GM12878 (cell line): Measurements from ENCODE around the gene IL20RB. TPM values are rescaled to one million over a fixed set of nuclear protein-coding genes. Genes with fewer than 3 reads are reported as not detected.

Experiments used
- ATAC-seq: fragments of 200-7000 bp; cut with Tn5 transposase; 3 replicates; pipeline ENCODE4 v1.9.1; 2020; ENCODE audit warnings: mild to moderate bottlenecking, moderate library complexity
- BruUV-seq: library from RNA; stranded (reverse); fragments of 400-500 nt; replicated peaks from 2 replicates; lab custom pipeline; 2021; lab: Mats Ljungman, UMichigan
- CTCF ChIA-PET: fragments of 300-600 bp; sonication (Branson Sonifier 250); formaldehyde crosslinking; extraction: SDS; loops from one replicate; lab custom pipeline; 2021; ENCODE audit warnings: inconsistent platforms; lab: Yijun Ruan, JAX
- POLR2A ChIA-PET: fragments of 350-600 bp; formaldehyde crosslinking; extraction: SDS; loops from one replicate; lab custom pipeline; 2021; ENCODE audit warnings: inconsistent platforms; lab: Charles Lee
- RAD21 ChIA-PET: fragments of 300-600 bp; sonication (Branson Sonifier 250); formaldehyde crosslinking; loops from one replicate; lab custom pipeline; 2023; ENCODE audit warnings: antibody characterized with exemption; ENCODE audit not compliant: unreplicated experiment; lab: Charles Lee
- SMC1A ChIA-PET: fragments of 300-600 bp; sonication (Branson Sonifier 250); formaldehyde crosslinking; loops from one replicate; lab custom pipeline; 2023; ENCODE audit not compliant: unreplicated experiment, uncharacterized antibody; lab: Charles Lee
- DNase-seq: peaks from one replicate; pipeline ENCODE4 v3.0.0-alpha.2; 2011; ENCODE audit warnings: low read depth, low spot score
- FAIRE-seq: peaks from 3 replicates; lab custom pipeline; 2011; peaks lifted over from hg19 to GRCh38; lab: Jason Lieb, UNC
- H2AFZ ChIP-seq: 2 replicates; pipeline ENCODE4 v1.6.0; 2011; ENCODE audit warnings: low read depth, low read length, control low read depth; ENCODE audit not compliant: control insufficient read depth
- H3K27ac ChIP-seq: 2 replicates; pipeline ENCODE4 v1.5.1; 2011; ENCODE audit warnings: control low read depth; ENCODE audit not compliant: control insufficient read depth, insufficient read depth
- H3K27me3 ChIP-seq, 2 experiments: replicated peaks in 1 of 2; 2 replicates each; pipeline versions ENCODE4 v1.6.0 to v1.6.1; 2011; ENCODE audit warnings: low read length in 1 of 2; ENCODE audit not compliant: control insufficient read depth in 2 of 2, insufficient read depth in 2 of 2
- H3K36me3 ChIP-seq, 2 experiments: 2 replicates each; pipeline ENCODE4 v1.5.1; 2011; ENCODE audit warnings: low read length in 1 of 2; ENCODE audit not compliant: control insufficient read depth in 2 of 2, insufficient read depth in 2 of 2
- H3K4me1 ChIP-seq: 2 replicates; pipeline ENCODE4 v1.6.1; 2011; ENCODE audit warnings: mild to moderate bottlenecking, low read length, moderate library complexity, mixed read lengths; ENCODE audit not compliant: control insufficient read depth, insufficient read depth
- H3K4me2 ChIP-seq: 2 replicates; pipeline ENCODE4 v1.6.0; 2011; ENCODE audit warnings: control low read depth; ENCODE audit not compliant: control insufficient read depth, insufficient read depth
- H3K4me3 ChIP-seq: fragments of 200-600 bp; sonication (generic); 2 replicates; pipeline ENCODE4 v1.5.1; 2016
- H3K79me2 ChIP-seq: 2 replicates; pipeline ENCODE4 v1.6.0; 2011; ENCODE audit warnings: low read length; ENCODE audit not compliant: control insufficient read depth, insufficient read depth
- H3K9ac ChIP-seq: 2 replicates; pipeline ENCODE4 v1.8.0; 2011; ENCODE audit warnings: low read length, control low read depth, mixed read lengths; ENCODE audit not compliant: control insufficient read depth, insufficient read depth
- H3K9me3 ChIP-seq: replicated peaks from 3 replicates; pipeline ENCODE4 v1.5.1; 2011; ENCODE audit warnings: mild to moderate bottlenecking, low read length; ENCODE audit not compliant: control insufficient read depth, insufficient read depth
- H4K20me1 ChIP-seq: 2 replicates; pipeline ENCODE4 v1.6.0; 2011; ENCODE audit not compliant: control insufficient read depth, insufficient read depth
- CREB1 ChIP-seq: IDR thresholded peaks from 2 replicates; pipeline ENCODE4 v1.6.1; 2012; ENCODE audit warnings: low read depth, mild to moderate bottlenecking, inconsistent platforms
- ESRRA ChIP-seq: IDR thresholded peaks from 2 replicates; pipeline ENCODE4 v1.6.1; 2012; ENCODE audit warnings: mild to moderate bottlenecking, low read length, improper control_type of control experiment
- FOXM1 ChIP-seq: IDR thresholded peaks from 2 replicates; pipeline ENCODE4 v1.6.1; 2012; ENCODE audit warnings: low read depth, mild to moderate bottlenecking, inconsistent platforms, low read length, moderate library complexity
- HDAC2 ChIP-seq: fragments of 200-600 bp; sonication (generic); IDR thresholded peaks from 2 replicates; pipeline ENCODE4 v1.6.1; 2017
- PML ChIP-seq: IDR thresholded peaks from 2 replicates; pipeline ENCODE4 v1.6.1; 2012; ENCODE audit warnings: low read length, inconsistent platforms
- SMARCA5 ChIP-seq: fragments of 450-650 bp; IDR thresholded peaks from 2 replicates; pipeline ENCODE4 v1.6.1; 2017; ENCODE audit warnings: mild to moderate bottlenecking
- SREBF1 ChIP-seq: IDR thresholded peaks from 2 replicates; pipeline ENCODE4 v1.6.1; 2012; ENCODE audit warnings: mild to moderate bottlenecking, low read length
- STAT1 ChIP-seq: fragments of 450-650 bp; conservative IDR thresholded peaks from 2 replicates; pipeline ENCODE4 v1.6.1; 2014; ENCODE audit warnings: antibody characterized with exemption, mild to moderate bottlenecking
- YY1 ChIP-seq: IDR thresholded peaks from 2 replicates; pipeline ENCODE4 v1.6.1; 2011; ENCODE audit warnings: low read depth, mild to moderate bottlenecking, low read length
- ZNF274 ChIP-seq: IDR thresholded peaks from one replicate; pipeline ENCODE4 v1.8.0; 2011; ENCODE audit not compliant: insufficient read length, insufficient read depth
- WGBS: methylation state at CpG from one replicate; pipeline ENCODE4 v1.1.6; 2016; ENCODE audit warnings: low lambda C conversion rate; ENCODE audit not compliant: insufficient replicate concordance, insufficient coverage; ENCODE audit errors: missing lambda C conversion rate; 5-methylcytosine and 5-hydroxymethylcytosine counted together
- in situ Hi-C: fragments of 300-500 bp; cut with MboI; formaldehyde crosslinking; loops from 9 replicates; pipeline ENCODE4 v1.14.3; 2018; ENCODE audit warnings: mixed read lengths
- intact Hi-C: fragments of 100-400 bp; cut with micrococcal nuclease; formaldehyde crosslinking; loops from one replicate; pipeline ENCODE4 v1.14.2; 2022; ENCODE audit not compliant: unreplicated experiment
- polyA plus RNA-seq, 11 experiments: library from polyadenylated mRNA; depleted of rRNA in 4 of 11; unstranded in 6 of 11; stranded (reverse) in 5 of 11; fragments of >200 nt; fragmentation: Nextera tagmentation in 4 of 11; fragmentation: Illumina TruSeq in 1 of 11; extraction: Ambion mirVana in 4 of 11; extraction: Trizol in 1 of 11; gene quantifications; 1 replicate in 1 of 11; 2 replicates in 10 of 11; pipeline versions ENCODE4 v1.2.1 to v1.2.3, GENCODE V29; 2011 to 2016; ENCODE audit warnings: inconsistent platforms in 2 of 11, missing spikeins in 2 of 11, low read depth in 1 of 11
- total RNA-seq, 4 experiments: library from RNA; depleted of rRNA in 3 of 4; stranded (reverse); fragments of >200 nt in 3 of 4; fragmentation: Illumina TruSeq in 1 of 4; extraction: Trizol in 1 of 4; gene quantifications; 2 replicates each; pipeline versions ENCODE4 v1.2.1 to v1.2.3, GENCODE V29; 2013 to 2021

IL20RB gene
- total and polyA plus RNA-seq, 10 of the 15 experiments (the other 5 are each of a cell fraction or from before 2014, with no cell fraction given): 0.21 to 1.1 (median 0.54) TPM

DNA sequence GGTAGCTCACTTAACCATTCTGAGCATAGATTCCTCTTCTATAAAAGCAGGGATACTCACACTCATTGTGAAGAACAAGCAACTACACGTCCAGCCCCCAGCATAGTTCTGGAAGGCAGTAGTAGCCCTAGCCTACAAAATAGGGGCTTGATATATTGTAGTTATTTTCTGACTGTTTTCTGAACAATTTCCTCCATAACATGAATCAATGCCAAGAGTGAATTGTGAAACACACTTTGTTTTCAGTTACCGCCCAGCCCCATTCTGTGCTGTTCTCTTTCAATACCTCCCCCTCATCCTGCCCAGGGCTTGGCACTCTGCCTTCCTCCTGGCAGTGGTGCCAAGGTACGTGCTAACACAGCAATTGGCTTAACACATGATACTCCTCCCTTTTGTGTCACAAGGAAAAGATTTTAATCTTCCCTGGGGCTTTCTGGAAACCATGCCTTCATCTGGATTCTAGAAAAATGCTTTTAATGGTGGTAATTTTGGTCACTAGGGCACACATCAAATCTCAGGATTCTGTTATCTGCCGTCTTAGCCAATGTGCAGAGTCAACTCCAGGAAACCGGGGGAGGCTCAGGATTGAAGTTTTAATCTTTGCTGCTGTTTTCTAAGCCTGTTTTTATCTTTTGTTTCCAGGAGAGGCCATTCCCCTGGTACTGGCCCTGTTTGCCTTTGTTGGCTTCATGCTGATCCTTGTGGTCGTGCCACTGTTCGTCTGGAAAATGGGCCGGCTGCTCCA lies 37.2 kb downstream of the IL20RB start:
- H3K36me3 ChIP-seq: no peaks in the 10 kb centered on the region
- DNase-seq (no peak), FAIRE-seq (no peak), ATAC-seq (no peak)
- no peaks in the 10 kb centered on the region for H3K9me3 ChIP-seq
- ChIA-PET SMC1A (interaction anchor here (0.6 to 1.0 kb wide), 2 partner anchors 18 to 67 kb away, joined by 3 to 4 read pairs; no protein-coding TSS in a partner anchor), RAD21 (no interaction called here), POLR2A (no interaction called here), CTCF (interaction anchor here (1.8 to 1.9 kb wide), 2 partner anchors 19 to 242 kb away, joined by 4 to 5 read pairs; partner anchors contain the start of gene STAG1)
- H3K9ac ChIP-seq: no peak overlapping the region
- H4K20me1 ChIP-seq: no peaks in the 10 kb centered on the region
- H3K4me3 ChIP-seq: no peak overlapping the region
- H2AFZ ChIP-seq: no peak overlapping the region
- BruUV-seq: no TSS peak
- no peaks in the 10 kb centered on the region for H3K4me1 ChIP-seq
- H3K27ac ChIP-seq: no peak overlapping the region
- H3K4me2 ChIP-seq: no peak overlapping the region
- no peaks in the 10 kb centered on the region for H3K79me2 ChIP-seq
- WGBS: 76% methylated on average over 8 of the region's 8 CpGs
- in situ Hi-C loops: no loop called here
- H3K27me3 ChIP-seq: no peaks in the 10 kb centered on the region
- TF ChIP-seq HDAC2 (no peak), CREB1 (no peak), SREBF1 (no peak), ZNF274 (no peak)
- intact Hi-C loops: no loop called here

GRCh38 chr3:136995652-136996051 lies 37.9 kb downstream of the IL20RB start:
- TF ChIP-seq YY1 (no peak), PML (no peak), FOXM1 (no peak), ESRRA (no peak), SMARCA5 (no peak), STAT1 (no peak)
- Histone ChIP-seq H3K4me1 (no peaks in the 10 kb centered on the region), H3K27me3 (no peaks in the 10 kb centered on the region), H3K79me2 (no peaks in the 10 kb centered on the region), H3K4me2 (no peak overlapping the region), H3K9ac (no peak overlapping the region), H3K36me3 (no peaks in the 10 kb centered on the region), H4K20me1 (no peaks in the 10 kb centered on the region), H3K9me3 (no peaks in the 10 kb centered on the region), H3K27ac (no peak overlapping the region), H2AFZ (no peak overlapping the region), H3K4me3 (no peak overlapping the region)
- BruUV-seq: no TSS peak
- in situ Hi-C loops (no loop called here), intact Hi-C loops (no loop called here)
- ChIA-PET POLR2A (no interaction called here), CTCF (interaction anchor here (0.8 to 1.8 kb wide), 2 partner anchors 37 to 243 kb away, joined by 4 to 5 read pairs; partner anchors contain the start of gene STAG1), RAD21 (no interaction called here), SMC1A (interaction anchor here (1.0 to 1.3 kb wide), 2 partner anchors 19 to 35 kb away, joined by 3 to 5 read pairs; no protein-coding TSS in a partner anchor)
- ATAC-seq (no peak), FAIRE-seq (no peak), DNase-seq (no peak)
- WGBS: 10% methylated on average over 1 of the region's 1 CpG
